Fibroblast of lung (primary cell): ENCODE data around the gene DOC2B. TPM values are rescaled to one million over a fixed set of nuclear protein-coding genes. Genes with fewer than 3 reads are reported as not detected.
"Not testable (repeated sequence)": the region's sequence is repeated elsewhere in the genome, so short reads cannot be mapped to it uniquely, and the experiment has no call there.

ENCODE experiments used
- DNase-seq, 2 donors: peaks; one replicate each; pipeline versions ENCODE4 v3.0.0 to v3.0.0-alpha.2; 2010; ENCODE audit warnings: low read depth in 2 of 2
- H2AFZ ChIP-seq: 2 replicates; pipeline ENCODE4 v1.5.1; 2012; ENCODE audit warnings: low read length, control low read depth, inconsistent platforms
- H3K27ac ChIP-seq: 2 replicates; pipeline ENCODE4 v1.5.1; 2011; ENCODE audit warnings: low read length, control low read depth; ENCODE audit not compliant: insufficient read depth
- H3K27me3 ChIP-seq: 2 replicates; pipeline ENCODE4 v1.5.1; 2011; ENCODE audit warnings: mild to moderate bottlenecking, low read length; ENCODE audit not compliant: control insufficient read depth, insufficient read depth
- H3K36me3 ChIP-seq: 2 replicates; pipeline ENCODE4 v1.5.1; 2011; ENCODE audit warnings: low read length; ENCODE audit not compliant: control insufficient read depth, insufficient read depth
- H3K4me1 ChIP-seq: 2 replicates; pipeline ENCODE4 v1.5.1; 2011; ENCODE audit warnings: low read length; ENCODE audit not compliant: control insufficient read depth, insufficient read depth; ENCODE audit errors: extremely low read depth
- H3K4me2 ChIP-seq: 2 replicates; pipeline ENCODE4 v1.5.1; 2011; ENCODE audit warnings: low read length, control low read depth; ENCODE audit not compliant: insufficient read depth; ENCODE audit errors: extremely low read depth
- H3K4me3 ChIP-seq, 4 experiments: fragments of 200-600 bp in 1 of 4; sonication (generic) in 1 of 4; replicated peaks in 1 of 4; 2 replicates each; pipeline ENCODE4 v1.5.1; 2011 to 2016; ENCODE audit warnings: low read length in 4 of 4, low read depth in 3 of 4, mild to moderate bottlenecking in 3 of 4, control low read depth in 2 of 4, inconsistent platforms in 1 of 4, mixed read lengths in 1 of 4; ENCODE audit not compliant: insufficient read depth in 1 of 4; ENCODE audit errors: control extremely low read depth in 1 of 4
- H3K79me2 ChIP-seq: 2 replicates; pipeline ENCODE4 v1.5.1; 2012; ENCODE audit warnings: mild to moderate bottlenecking, low read length, inconsistent platforms; ENCODE audit not compliant: control insufficient read depth, insufficient read depth
- H3K9ac ChIP-seq: 2 replicates; pipeline ENCODE4 v1.5.1; 2011; ENCODE audit warnings: mild to moderate bottlenecking, low read length, control low read depth; ENCODE audit not compliant: insufficient read depth
- H3K9me3 ChIP-seq: 2 replicates; pipeline ENCODE4 v1.5.1; 2012; ENCODE audit warnings: low read depth, low read length; ENCODE audit not compliant: control insufficient read depth, insufficient read depth
- H4K20me1 ChIP-seq: 2 replicates; pipeline ENCODE4 v1.5.1; 2011; ENCODE audit warnings: low read length; ENCODE audit not compliant: control insufficient read depth, insufficient read depth; ENCODE audit errors: extremely low read depth
- EZH2 ChIP-seq: IDR thresholded peaks from 2 replicates; pipeline ENCODE4 v1.5.1; 2012; ENCODE audit warnings: low read length, control low read depth, mild to moderate bottlenecking; ENCODE audit errors: missing control alignments
- polyA plus RNA-seq, 2 donors: library from polyadenylated mRNA; depleted of rRNA in 1 of 2; stranded (reverse) in 1 of 2; unstranded in 1 of 2; fragments of >200 nt; gene quantifications; 2 replicates each; pipeline ENCODE4 v1.2.1, GENCODE V29; 2011 to 2012; ENCODE audit warnings: missing spikeins in 1 of 2
- total RNA-seq: library from RNA; depleted of rRNA; stranded (reverse); fragments of >200 nt; gene quantifications from 2 replicates; pipeline ENCODE4 v1.2.1, GENCODE V29; 2014
- TF ChIP-seq, protein P1 (sequence below), 2 donors: IDR thresholded peaks in 1 of 2; conservative IDR thresholded peaks in 1 of 2; 1 replicate in 1 of 2; 2 replicates in 1 of 2; pipeline ENCODE4 v1.5.1; 2011 to 2012; ENCODE audit warnings: low read length in 2 of 2, control low read depth in 1 of 2, inconsistent platforms in 1 of 2, low read depth in 1 of 2, mild to moderate bottlenecking in 1 of 2

Gene DOC2B
- total and polyA plus RNA-seq, 2 donors (not counting 1 experiment from before 2014, with no cell fraction given): not detected

DNA sequence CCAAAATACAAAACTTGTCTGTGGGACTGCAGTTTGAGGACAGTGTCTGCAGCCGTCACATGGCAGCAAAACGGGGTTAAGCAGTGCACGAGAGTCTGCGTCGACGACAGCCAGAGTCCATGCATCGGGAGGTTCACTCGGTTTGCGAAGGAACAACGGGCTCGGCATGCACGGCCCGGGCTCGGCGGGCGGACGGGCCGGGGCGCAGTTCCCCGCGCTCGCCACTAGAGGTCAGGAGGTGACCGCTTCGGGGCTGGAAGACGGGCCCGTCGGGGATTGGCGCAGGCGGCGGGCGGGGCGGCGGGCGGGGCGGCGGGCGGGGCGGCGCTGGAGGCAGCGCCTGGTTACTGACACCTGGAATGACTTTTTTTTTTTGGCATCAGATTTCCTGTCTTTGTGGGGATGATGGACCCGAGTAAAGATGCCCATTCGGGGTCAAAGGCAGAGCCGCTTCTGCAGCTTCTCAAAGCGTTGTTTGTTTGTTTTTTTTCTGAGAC lies 37.6 kb downstream of the DOC2B start:
- Histone ChIP-seq H3K9ac (no peak overlapping the region), H3K36me3 (no peaks in the 10 kb centered on the region), H3K4me1 (no peaks in the 10 kb centered on the region), H2AFZ (peak overlapping the region; percentile 60), H4K20me1 (no peaks in the 10 kb centered on the region), H3K27me3 (no peaks in the 10 kb centered on the region), H3K79me2 (no peaks in the 10 kb centered on the region), H3K27ac (no peak overlapping the region), H3K4me2 (no peak overlapping the region), H3K4me3 (peak overlapping the region in 1 of 4 experiments; percentile 17), H3K9me3 (no peaks in the 10 kb centered on the region)
- TF ChIP-seq, protein P1, sequence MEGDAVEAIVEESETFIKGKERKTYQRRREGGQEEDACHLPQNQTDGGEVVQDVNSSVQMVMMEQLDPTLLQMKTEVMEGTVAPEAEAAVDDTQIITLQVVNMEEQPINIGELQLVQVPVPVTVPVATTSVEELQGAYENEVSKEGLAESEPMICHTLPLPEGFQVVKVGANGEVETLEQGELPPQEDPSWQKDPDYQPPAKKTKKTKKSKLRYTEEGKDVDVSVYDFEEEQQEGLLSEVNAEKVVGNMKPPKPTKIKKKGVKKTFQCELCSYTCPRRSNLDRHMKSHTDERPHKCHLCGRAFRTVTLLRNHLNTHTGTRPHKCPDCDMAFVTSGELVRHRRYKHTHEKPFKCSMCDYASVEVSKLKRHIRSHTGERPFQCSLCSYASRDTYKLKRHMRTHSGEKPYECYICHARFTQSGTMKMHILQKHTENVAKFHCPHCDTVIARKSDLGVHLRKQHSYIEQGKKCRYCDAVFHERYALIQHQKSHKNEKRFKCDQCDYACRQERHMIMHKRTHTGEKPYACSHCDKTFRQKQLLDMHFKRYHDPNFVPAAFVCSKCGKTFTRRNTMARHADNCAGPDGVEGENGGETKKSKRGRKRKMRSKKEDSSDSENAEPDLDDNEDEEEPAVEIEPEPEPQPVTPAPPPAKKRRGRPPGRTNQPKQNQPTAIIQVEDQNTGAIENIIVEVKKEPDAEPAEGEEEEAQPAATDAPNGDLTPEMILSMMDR (conservative IDR thresholded peaks at IDR 0.05 in 1 of 2, IDR thresholded peaks at IDR 0.05 in 1 of 2; ENCODE audit: low read depth in 1 of 2, low read length in 2 of 2): peak; percentile 50 to 52
- no peak for TF ChIP-seq EZH2
- DNase-seq: peak; percentile 45 to 50

DNA sequence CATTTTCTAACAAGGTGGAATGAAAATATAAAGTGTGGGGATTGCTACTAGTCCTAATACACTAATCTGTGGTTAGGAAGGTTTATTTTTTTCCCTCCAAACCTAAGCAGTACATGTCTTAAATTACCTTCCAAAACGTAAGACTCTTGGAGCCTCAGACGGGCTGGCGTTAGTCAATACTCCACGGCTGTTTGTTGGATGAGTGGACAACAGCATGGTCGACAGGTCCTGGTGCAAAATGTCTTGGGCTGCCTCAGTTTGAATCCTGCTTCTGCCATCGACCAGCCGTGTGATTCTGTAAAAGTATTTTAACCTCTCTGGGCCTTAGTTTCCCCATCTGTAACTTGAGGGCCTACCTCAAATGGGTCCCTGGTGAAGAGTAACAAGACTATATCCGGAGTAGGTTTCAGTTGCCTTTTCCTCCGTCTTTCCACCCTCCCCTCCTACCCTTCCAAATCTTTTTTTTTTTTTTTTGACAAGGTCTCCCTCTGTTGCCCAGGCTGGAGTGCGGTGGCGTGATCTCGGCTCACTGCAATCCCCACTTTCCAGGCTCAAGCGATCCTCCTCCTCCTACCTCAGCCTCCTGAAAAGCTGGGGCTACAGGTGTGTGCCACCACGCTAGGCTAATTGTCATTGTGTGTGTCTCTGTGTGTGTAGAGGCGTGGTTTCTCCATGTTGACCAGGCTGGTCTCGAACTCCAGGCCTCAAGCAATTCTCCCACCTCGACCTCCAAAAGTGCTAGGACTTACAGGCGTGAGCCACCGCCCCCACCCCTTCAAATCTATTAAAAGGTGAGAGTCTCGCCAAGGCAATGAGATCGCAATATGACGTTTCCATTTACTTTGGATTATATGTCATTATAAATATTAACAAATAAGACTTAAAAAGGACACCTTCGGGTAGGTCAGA lies 38.3 kb downstream of the DOC2B start:
- no peaks in the 10 kb centered on the region for H3K9me3 ChIP-seq
- no peaks in the 10 kb centered on the region for H3K4me1 ChIP-seq
- peak overlapping the region; percentile 60 for H2AFZ ChIP-seq
- no peaks in the 10 kb centered on the region for H3K79me2 ChIP-seq
- no peak for DNase-seq
- no peaks in the 10 kb centered on the region for H3K27me3 ChIP-seq
- no peaks in the 10 kb centered on the region for H4K20me1 ChIP-seq
- no peak overlapping the region for H3K27ac ChIP-seq
- H3K4me3 ChIP-seq: no peak overlapping the region
- no peaks in the 10 kb centered on the region for H3K36me3 ChIP-seq
- TF ChIP-seq, protein P1 (conservative IDR thresholded peaks at IDR 0.05 in 1 of 2, IDR thresholded peaks at IDR 0.05 in 1 of 2; ENCODE audit: low read depth in 1 of 2, low read length in 2 of 2): no peak
- no peak for TF ChIP-seq EZH2
- no peak overlapping the region for H3K4me2 ChIP-seq
- H3K9ac ChIP-seq: no peak overlapping the region

- Histone ChIP-seq H3K9me3 (no peaks in the 10 kb centered on the region), H3K4me3 (no peak overlapping the region), H3K4me1 (no peaks in the 10 kb centered on the region), H2AFZ (no peak overlapping the region), H3K4me2 (no peak overlapping the region), H3K27ac (no peak overlapping the region), H4K20me1 (no peaks in the 10 kb centered on the region), H3K36me3 (no peaks in the 10 kb centered on the region), H3K9ac (no peak overlapping the region), H3K79me2 (no peaks in the 10 kb centered on the region), H3K27me3 (no peaks in the 10 kb centered on the region)
- DNase-seq: peak in 1 of 2 donors; percentile 29
- TF ChIP-seq, protein P1 (conservative IDR thresholded peaks at IDR 0.05 in 1 of 2, IDR thresholded peaks at IDR 0.05 in 1 of 2; ENCODE audit: low read depth in 1 of 2, low read length in 2 of 2): no peak
- no peak for TF ChIP-seq EZH2
These were observed 39.3 kb downstream of the DOC2B start for GRCh38 chr17:142102-142661.

DNA sequence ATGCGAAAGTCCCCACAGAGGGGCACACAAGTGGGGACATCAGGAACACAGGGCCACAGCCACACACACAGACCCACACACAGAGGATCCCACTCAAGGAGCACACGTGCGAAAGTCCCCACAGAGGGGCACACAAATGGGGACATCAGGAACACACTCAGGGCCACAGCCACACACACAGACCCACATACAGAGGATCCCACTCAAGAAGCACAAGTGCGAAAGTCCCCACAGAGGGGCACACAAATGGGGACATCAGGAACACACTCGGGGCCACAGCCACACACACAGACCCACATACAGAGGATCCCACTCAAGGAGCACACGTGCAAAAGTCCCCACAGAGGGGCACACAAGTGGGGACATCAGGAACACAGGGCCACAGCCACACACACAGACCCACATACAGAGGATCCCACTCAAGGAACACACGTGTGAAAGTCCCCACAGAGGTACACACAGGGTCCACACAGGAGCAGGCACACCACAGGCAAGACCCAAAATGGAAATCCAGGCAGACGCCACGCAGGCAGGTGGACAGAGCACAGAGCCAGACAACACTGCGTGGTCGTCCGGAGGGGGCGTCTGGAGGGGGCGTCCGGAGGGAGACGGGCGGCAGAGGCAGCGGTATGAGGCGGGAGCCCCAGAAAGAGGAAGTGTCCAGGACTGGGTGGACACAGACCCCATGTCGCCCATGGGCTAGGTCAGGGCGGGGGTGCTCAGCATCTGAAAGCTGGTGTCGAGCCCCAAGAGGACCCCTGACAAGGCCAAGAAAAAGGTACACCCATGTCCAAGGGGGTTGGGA lies 41.8 kb downstream of the DOC2B start:
- H3K9me3 ChIP-seq, H3K79me2 ChIP-seq, DNase-seq, H3K4me1 ChIP-seq, H4K20me1 ChIP-seq, H3K27ac ChIP-seq, H3K4me3 ChIP-seq, H3K9ac ChIP-seq, H2AFZ ChIP-seq, H3K36me3 ChIP-seq, H3K4me2 ChIP-seq, H3K27me3 ChIP-seq: not testable (repeated sequence)
